Raji (cell line): Measurements from ENCODE around the gene GUCY1A2.

Experiments
- POLR2A ChIP-seq: IDR thresholded peaks from 2 replicates; pipeline ENCODE4 v1.6.1; 2011; ENCODE audit warnings: low read depth, low read length, control low read depth; ENCODE audit not compliant: insufficient read depth

GUCY1A2 gene

GRCh38 chr11:106917973-106918372 lies 100.3 kb downstream of the GUCY1A2 start:
- no peak for TF ChIP-seq POLR2A

DNA sequence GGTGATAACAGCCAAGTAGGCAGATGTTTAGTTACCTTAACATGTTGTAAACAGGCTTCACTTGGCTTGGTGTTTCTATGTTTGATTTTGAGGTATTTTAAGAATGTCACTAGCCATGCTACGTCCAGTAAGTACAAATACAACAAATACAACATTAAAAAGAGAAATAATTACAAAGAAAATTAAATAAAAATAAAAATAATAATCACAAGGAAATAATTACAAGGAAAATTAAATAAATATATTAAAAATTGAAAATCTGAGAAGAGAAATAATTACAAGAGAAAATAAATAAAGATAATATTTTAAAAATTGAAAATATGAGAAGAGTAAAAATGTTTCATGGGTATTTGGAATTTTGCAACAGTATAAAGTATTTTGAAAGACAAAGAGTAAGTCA lies 103.9 kb downstream of the GUCY1A2 start:
- no peak for TF ChIP-seq POLR2A

- TF ChIP-seq POLR2A, result no peak
Observed at GRCh38 chr11:106913141-106913540, 105.1 kb downstream of the GUCY1A2 start.

- TF ChIP-seq POLR2A, result no peak
Observed at GRCh38 chr11:106904826-106905225, 113.5 kb downstream of the GUCY1A2 start.

DNA sequence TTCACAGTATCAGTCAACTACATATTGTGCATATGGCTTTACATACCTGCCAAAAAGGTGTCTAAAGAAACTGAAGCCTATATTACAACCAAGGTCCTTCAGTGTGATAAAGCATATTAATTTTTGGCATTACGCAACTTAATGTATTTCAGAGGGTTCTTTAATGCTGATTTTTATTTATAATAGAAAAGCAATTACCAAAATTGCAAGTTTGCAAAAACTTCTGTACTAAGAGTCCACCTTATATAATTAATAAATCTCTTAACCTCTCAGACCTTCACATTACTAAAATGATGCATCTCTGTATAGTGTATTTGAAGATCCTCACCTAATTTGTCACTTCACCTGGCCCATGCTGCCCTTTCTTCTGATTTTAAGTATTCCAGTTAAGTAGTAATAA lies 128.6 kb downstream of the GUCY1A2 start:
- TF ChIP-seq POLR2A, result no peak

- no peak for TF ChIP-seq POLR2A
Observed at GRCh38 chr11:106888386-106888785, 129.9 kb downstream of the GUCY1A2 start.

- no peak for TF ChIP-seq POLR2A
Observed at GRCh38 chr11:106879832-106880546, 138.3 kb downstream of the GUCY1A2 start.

GRCh38 chr11:106879029-106879428 lies 139.2 kb downstream of the GUCY1A2 start:
- TF ChIP-seq POLR2A, result no peak

DNA sequence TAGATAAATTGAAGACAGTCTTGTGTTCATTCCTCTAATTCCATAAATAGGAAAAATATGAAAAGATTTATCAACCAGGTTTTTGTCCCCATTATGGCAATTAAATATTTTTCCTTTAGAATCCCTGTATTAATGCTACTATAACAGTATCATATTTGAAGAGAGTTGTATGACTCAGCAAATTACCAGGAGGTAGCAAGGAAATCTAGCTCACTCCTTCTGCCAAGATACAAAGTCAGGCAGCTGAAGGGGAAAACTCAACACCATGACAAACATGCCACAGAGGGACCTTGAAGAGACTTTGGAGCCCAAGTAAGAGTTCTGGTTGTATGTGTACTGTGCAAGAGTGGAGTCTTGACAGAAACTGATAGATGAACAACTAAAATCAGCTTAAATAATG lies 143.3 kb downstream of the GUCY1A2 start:
- TF ChIP-seq POLR2A, result no peak

- TF ChIP-seq POLR2A, result no peak
Observed at GRCh38 chr11:106872246-106872645, 146.0 kb downstream of the GUCY1A2 start.

GRCh38 chr11:106858200-106858599 lies 160.1 kb downstream of the GUCY1A2 start:
- no peak for TF ChIP-seq POLR2A

GRCh38 chr11:106856566-106856965 lies 161.7 kb downstream of the GUCY1A2 start:
- no peak for TF ChIP-seq POLR2A

DNA sequence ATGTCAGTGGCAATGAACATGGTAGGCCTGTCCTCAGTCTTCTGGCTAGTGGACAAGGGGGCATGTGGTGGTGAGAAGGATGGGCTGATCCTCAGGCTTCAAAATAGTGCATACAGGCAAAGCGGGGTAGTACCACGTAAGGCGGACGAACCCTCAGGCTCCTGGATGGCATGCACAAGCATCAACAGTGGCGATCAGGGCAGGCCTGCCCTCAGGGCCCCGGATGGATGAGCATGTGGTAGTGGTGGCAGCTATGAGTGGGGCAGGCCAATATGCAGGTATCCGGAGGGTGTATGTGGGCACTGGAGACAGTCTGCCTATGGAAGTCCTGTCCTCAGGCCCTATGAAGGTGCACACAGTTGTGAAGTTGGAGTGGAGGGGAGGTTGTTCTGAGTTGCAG lies 163.8 kb downstream of the GUCY1A2 start:
- no peak for TF ChIP-seq POLR2A

GRCh38 chr11:106853850-106854401 lies 164.3 kb downstream of the GUCY1A2 start:
- TF ChIP-seq POLR2A, result no peak

DNA sequence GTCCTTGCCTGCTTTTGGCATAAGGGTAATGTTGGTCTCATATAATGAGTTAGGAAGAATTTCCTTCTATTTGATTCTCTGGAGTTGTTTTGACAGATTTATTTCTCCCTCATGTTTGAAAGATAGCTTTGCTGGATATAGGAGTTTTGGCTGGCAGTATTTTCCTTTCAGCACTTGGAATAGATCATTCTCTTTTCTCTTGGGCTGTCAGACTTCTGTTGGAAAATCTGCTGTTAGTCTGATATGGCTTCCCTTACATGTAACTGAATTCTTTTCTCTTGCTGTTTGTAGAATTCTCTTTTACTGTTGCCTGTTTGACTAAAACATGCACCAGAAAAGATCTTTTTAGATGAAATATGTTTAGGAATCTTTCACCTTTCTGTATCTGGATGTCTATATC lies 165.5 kb downstream of the GUCY1A2 start:
- no peak for TF ChIP-seq POLR2A

- no peak for TF ChIP-seq POLR2A
Observed at GRCh38 chr11:106848526-106848925, 169.8 kb downstream of the GUCY1A2 start.

DNA sequence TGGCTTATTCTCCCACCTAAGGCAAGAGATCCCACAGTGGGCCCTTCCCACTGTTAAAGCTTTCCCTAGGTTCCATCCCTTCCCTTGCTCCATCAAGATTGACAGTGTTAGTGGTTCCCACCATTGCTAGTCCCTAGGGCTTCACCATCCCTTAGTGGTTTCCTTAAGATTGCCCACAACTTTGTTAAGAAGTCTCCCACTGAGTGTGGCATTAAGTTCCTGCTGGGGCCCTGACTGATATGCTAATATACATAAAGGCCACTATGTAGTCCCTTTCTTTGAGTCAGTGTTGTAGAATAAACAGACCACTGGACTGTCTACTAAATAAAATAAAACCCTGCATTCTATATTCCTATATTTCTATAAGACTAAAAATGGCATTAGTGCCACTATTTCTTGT lies 176.1 kb downstream of the GUCY1A2 start:
- TF ChIP-seq POLR2A, result no peak

DNA sequence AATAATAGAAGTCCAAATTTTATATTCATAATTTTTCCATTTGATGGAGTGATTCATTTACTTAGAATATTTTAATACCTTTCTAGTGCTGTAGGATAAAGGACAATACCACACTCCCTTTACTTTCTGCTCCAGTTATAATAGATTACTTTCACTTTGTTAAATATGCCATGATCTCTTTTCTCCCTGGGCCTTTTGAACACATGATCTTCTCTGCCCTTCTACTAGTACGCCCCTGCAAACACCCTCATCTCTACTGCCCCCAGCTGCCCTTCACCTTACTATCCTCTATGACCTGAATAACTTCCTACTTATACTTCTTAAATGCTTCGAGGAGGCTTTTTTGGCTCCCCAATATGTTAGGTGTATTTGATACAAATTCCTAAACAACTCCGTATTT lies 177.3 kb downstream of the GUCY1A2 start:
- TF ChIP-seq POLR2A, result no peak

DNA sequence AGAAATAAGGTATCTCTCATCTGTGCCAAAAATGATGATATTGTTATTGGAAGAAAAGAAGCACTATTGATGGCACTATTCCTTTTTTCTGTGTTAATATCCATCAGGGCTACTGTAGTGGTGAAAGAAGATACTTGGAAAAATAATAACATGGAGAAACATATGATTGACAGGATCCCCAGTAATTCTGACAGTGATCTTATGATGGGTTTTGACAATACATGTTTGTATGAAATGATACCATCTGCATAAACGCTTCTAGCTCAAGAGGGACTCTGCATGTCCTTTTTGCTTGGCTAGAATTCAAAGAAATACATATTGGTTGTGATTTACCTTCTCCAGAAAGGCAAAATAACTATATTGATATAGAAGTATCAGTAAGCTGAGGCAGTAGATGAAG lies 178.1 kb downstream of the GUCY1A2 start:
- no peak for TF ChIP-seq POLR2A
